Umbilical cord (tissue), 2 donors: ENCODE measurements around the gene GRID1. TPM values are rescaled to one million over a fixed set of nuclear protein-coding genes. Genes with fewer than 3 reads are reported as not detected.
"Not testable (repeated sequence)": the region's sequence is repeated elsewhere in the genome, so short reads cannot be mapped to it uniquely, and the experiment has no call there.

Experiments used
- DNase-seq: peaks from one replicate; pipeline ENCODE4 v3.0.0-alpha.2; 2015; ENCODE audit warnings: low spot score
- total RNA-seq: library from RNA; depleted of rRNA; stranded (reverse); fragments of >200 nt; gene quantifications from one replicate; pipeline ENCODE4 v1.2.3, GENCODE V29; 2014; ENCODE audit warnings: low replicate concordance; ENCODE audit not compliant: insufficient read depth

Gene GRID1
- total RNA-seq, 1 donor from 2014 or later: 7.2 TPM

DNA sequence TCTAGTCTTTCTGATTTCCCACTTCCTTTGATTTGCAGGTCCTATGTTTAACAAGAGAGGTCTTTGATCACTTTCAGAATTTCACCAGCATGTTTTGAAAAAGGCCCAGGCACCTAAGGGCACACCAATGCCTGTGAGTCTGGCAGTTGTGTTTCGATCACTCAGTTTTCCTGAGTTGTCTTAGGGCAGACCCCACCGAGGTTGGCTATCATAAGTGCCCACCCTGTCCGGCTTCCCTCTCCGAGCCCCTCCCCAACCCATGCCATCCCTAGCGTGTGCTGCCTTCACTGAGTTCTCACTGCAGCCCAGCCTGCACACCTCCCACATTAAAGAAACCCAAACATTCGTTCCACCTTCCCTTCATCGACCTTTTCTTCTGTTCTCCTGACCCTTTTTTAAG, 257.9 kb downstream of the GRID1 start:
- DNase-seq: no peak

DNA sequence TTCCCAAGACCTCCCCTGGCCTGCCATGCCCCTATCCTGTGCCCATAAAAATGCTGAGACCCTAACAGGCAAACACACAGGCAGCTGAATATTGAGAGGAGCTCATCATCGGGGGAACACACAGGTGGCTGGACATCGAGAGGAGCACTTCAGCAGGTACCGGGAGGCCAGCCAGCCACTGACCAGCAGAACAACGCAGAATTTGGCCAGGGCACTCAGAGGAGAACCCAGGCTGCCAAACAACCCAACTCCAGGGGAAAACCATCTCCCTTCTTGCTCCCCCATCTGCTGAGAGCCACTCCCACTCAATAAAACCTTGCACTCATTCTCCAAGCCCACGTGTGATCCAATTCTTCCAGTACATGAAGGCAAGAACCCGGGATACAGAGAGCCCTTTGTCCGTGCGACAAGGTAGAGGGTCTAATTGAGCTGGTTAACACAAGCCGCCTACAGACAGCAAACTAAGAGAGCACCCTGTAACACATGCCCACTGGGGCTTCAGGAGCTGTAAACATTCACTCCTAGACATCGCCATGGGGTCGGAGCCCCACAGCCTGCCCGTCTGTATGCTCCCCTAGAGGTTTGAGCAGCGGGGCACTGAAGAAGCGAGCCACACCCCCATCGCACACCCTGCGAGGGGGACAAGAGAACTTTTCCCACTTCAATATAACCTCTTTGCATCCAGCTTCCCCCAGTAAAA, 258.8 kb downstream of the GRID1 start:
- DNase-seq: not testable (repeated sequence)

DNA sequence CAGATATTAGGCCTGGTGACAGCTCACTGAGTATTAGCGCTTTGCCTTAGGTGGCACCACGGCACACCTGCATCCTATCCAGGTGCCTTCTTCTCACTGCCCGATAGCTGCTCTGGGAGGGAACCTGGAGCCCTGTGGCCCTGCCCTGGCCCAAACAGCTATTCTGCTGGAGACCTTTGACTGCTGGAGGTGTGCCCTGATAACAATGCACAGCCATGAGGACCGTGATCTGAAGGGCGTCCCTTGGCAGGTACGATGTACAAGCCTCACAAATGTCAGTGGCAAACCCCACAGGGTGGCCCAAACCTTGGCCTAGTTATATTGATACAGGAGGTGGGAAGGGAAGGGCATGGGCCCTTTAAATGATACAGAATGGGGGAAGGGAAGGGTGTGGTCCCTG, 259.5 kb downstream of the GRID1 start:
- no peak for DNase-seq

DNA sequence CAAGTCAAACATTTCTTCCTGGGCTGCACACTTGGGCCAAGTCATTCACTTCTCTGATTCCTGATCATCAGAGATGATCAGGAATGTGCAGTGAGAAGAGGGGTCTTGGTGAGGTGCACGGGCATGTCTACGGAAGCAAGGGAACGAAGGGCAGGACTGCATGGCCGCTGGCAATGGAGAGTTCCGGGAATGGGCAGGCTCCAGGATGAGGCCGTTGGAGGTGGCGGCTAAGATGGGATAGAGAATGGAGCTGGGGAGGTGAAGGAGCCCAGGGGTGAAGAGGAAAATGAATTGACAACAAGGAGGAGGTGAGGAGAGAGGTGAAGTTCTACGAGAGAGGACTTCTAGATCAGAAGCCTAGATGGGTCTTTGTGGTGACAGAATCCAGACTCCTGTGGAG, 260.0 kb downstream of the GRID1 start:
- DNase-seq: no peak

DNA sequence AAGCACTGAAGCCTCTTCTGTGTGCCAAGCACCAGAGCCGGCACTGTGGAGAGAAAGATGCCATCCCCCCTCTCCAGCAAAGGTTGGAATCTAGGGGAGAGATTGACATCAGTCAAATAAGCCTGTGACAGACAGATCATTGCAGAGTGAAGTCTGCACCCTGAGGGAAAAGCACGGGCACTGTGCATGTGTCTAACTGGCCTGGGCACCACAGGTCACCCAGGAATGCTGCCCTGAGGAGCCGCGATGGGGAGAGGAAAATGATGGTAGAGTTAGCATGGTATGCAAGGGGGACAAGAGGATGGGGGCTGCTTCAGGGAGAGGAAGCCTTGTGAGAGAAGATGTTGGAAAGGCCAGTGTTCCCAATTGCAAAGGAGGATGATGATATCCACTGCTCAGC, 261.0 kb downstream of the GRID1 start:
- no peak for DNase-seq

DNA sequence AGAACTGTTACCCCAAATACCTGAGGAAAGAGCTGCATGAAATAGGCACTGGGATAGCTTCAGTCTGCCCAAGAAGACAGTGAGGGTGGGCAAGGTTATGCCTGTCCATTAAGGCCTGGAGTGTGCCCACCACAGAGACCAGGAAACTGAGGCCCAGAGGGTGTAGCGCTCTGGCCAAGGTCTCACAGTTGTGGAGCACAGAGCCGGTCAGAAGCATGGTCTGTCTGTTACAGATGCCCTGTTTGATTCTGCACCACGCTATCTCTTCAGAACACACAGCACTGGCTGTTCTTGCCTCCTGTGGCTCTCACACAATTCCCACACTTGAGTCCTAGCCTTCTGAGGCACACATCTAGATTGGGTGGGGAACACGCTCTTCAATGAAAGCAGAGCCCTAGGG, 261.4 kb downstream of the GRID1 start:
- no peak for DNase-seq

DNA sequence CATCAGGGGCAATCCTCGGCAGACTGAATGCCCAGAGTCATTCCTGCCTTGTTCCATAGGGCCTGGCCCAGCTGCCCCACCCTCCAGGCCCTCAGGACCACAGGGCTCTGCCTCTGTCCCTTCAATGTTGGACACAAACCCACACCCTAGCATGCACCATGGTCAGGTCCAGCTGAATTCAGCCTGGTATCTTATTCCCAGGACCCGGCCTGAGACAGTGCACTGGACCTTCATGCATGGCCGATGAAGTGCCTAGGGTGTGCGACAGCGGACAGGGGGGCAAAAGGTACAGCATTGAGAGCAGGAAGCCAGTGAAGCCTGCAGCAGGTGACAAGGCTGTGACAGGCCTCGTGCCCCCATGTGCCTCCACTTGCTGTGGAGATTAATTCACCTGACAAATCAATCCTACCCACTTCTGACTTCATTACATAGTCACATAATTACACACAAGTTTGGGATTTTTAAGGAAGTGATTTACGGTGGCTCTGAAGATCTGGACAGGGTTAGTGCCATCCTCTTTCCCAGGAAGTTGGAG, 261.9 kb downstream of the GRID1 start:
- DNase-seq: no peak

DNA sequence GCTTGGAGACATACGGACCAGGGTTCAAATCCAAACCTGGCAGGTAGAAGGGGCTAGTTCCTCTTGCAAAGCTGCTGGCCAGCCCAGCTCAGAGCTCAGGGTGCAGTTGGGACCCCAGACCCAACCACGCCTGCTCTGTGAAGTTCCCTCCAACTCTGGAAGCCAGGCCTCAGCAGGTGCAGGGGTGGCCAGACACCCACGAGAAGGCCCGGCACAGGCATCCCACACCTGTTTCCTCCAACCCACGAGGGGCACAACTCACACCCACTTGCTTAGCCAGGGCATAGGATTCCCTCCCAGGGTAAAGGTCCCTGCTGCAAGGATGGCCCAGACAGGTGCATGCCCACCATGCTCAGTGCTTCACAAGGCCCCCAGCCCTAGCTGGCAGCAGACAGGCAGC, 262.4 kb downstream of the GRID1 start:
- DNase-seq: no peak

DNA sequence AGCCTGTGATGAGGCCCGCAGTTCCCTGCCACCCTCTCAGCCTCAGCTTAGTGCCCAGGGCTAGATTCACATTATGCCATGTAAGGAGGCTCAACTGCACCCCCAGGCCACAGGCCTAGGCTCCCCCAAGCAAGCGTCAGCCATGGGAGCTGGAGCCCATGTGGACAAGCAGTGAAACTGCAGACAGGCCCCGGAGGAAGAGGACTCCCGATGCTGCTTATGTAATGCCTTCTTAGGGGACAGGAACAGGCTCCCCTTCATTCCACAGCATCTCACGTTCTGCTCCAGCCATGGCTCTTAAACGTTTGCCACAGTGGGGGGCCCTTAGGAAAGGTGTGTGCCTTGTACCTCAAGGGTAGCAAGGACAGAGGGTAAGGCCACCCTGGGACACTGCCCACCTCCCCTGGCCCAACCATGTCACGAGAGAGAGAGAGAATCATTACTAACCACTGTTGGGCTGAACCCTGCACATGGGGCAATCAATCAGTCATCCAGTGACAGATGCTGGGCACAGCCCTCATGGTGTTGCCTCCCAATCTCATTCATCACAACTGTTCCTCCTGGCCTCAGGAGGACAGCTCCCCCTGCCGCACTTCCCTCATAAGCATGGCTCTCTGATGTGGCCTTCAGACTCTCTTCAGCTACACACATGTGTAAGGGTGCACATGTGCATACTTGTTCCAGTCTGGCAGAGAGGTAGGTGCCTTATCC, 263.0 kb downstream of the GRID1 start:
- no peak for DNase-seq

DNA sequence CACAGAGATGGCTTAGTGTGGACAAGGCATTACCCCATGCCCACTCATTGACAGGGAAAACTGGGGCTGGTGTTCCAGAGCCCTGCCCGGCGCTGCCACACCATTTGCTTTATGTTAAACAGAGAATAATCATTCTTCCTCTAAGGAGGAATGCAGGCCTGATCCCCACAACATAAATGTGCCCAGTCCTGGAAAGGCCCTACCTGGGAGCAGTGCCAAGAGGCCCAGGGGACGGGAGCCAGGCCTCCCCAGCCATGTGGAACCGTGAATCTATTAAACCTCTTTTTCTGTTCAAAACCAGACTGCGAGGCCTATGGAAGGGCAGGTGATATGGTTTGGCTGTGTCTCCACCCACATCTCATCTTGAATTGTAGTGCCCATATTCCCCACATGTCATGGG, 264.1 kb downstream of the GRID1 start:
- DNase-seq: peak; percentile 39

DNA sequence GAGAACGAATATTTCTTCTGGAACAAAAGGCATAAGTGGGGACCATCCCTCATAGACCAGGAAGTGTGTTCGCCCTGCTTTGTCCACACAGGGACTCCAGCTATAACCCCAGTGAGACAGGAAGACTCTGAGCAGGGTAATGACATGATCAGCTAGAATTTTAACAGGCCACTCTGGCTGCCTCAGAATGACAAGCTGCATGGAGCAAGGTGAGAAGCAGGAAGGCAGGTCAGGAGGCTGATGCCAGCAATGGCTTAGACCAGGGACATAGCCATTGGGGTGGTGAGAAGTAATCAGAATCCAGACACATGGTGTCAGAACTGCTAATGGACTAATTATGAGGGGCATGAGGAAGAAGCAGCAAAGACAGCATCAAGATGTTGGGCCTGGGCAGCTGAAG, 264.6 kb downstream of the GRID1 start:
- no peak for DNase-seq

DNA sequence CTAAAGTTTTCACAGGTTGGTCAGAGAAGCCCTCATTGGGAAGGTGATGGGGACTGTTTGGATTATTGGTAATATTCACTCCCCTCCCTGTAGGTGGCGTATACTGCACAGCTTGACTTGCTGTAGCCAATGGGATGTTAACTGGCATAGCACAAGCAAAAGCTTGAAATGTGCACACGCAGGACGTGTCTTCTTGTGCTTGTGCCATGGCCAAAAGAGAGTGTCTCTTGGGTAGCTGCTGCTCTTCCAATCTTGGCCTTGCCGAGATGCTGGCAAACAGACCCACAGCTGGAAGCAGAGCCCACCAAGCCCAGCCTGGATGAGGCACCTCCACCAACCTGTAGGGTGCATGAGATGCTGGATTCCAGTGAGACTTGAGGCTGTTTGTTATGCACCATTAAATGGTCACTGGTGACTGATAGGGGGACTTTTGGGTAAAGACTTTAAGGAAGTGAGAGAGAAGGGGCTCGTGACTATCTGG, 266.0 kb downstream of the GRID1 start:
- no peak for DNase-seq

DNA sequence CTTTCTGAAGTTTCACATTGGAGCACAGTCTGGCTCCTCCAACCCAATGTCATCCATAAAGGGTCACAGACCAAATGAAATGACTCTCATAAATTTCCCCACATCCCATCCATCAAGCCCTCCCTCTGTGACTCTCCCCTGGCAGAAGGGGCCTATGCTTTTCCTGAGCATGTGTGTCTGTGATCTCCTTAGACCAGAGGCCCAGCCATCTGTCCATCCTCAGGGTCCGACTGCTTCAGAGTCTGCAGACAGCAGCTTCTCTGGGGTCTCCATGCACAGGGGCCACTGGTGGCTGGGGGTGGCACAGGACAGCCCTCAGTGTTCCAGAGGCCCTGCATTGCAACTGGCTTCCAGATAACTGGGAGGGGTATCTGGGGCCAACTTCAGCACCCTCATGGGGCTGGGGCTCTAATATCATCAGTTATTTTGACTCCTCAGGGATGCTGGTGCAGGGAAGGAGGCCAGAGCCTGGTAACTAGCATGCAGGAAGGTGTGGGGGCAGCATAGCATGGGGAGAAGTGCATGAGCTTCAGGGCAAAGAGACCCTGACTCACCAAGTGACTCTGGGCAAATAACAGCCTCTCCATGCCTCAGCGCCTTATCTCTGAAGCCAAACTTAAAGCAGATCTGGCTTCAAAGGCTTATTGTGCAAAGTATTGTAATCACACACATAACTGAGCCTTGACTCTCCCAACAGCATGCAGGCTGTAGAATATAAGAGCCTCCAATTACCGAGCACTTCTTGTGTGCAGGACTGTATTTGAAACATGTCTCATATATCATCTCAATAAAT, 266.9 kb downstream of the GRID1 start:
- DNase-seq: peak; percentile 77

DNA sequence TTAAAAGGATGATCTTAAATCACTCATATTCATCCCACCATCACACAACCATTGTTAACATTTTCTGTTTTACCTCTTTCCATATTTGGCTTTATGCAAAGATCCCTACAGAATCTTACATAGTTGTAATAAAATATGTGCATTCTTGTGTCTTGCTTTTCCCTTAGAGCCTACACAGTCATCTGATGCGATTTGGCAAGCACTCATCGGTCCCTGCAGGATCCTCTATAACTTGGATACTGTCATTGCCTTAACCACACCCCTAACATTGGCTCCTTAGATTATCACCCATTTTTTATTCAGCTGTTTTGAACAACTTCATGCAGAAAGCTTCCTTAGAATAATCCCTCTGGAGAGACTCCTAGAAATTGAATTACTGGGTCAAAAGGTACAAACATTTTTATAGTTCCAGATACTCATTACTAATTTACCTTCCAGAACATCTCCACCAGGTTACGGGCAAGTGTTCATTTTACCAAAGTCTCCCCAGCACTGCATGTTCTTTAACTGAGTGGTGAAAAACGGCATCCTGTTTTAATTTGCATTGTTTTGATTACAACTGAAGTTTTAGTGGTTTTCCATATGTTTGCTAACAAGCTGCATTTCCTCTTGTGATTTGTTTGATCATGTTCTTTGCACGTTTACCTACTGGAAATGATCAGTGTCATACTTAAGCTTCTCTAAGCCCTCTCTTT, 268.3 kb downstream of the GRID1 start:
- peak; percentile 70 for DNase-seq

DNA sequence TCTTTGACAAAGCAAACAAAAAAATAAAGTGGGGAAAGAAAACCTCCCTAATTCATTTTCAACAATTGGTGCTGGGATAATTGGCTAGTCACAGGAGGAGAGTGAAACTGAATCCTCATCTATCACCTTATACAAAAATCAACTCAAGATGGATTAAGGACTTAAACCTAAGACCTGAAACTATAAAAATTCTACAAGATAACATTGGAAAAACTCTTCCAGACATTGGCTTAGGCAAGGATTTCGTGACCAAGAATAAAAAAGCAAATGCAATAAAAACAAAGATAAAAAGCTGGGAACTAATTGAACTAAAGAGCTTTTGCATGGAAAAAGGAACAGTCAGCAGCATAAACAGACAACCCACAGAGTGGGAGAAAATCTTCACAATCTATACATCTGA, 271.5 kb downstream of the GRID1 start:
- not testable (repeated sequence) for DNase-seq

DNA sequence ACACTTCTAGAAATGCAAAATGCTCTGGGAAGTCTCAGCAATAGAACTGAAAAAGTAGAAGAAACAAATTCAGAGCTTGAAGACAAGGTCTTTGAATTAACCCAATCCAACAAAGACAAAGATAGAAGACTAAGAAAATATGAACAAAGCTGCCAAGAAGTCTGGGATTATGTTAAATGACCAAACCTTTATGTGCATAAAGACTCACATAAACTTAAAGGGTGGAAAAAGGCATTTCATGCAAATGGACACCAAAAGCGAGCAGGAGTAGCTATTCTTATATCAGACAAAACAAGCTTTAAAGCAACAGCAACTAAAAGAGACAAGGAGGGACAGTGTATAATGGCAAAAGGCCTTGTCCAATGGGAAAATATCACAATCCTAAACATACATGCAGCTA, 274.3 kb downstream of the GRID1 start:
- DNase-seq: not testable (repeated sequence)

DNA sequence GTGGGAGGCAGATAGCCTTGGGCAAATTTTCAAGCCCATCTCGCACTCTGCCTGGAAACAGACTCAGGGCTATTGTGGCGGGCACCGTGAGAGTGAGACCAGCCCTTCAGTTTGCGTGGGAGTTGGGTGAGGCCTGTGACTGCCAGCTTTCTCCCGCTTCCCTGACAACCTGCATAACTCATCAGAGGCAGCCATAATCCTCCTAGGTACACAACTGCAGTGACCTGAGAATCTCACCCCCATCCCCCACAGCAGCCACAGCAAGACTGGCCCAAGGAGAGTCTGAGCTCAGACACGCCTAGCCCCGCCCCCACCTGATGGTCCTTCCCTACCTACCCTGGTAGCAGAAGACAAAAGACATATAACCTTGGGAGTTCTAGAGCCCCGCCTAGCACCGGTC, 275.4 kb downstream of the GRID1 start:
- no peak for DNase-seq

DNA sequence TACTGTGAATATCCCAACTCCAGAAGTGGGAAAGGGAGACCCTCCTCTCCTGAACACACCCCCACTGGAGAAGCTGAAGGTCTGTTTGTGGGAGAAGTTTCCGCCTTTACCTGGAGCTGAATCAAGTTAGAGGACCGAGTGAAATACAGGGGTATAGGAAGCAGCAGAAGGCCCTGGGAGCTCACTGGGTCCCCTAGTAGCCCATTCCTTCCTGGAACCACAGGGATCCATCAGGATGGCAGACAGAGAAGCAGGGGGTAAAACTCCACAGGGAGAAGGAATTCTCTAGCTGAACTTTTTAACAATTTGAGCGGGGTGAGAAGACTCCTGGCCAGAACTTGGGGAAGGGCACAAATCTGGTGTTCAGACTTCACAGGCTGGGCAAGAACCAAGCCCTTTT, 275.8 kb downstream of the GRID1 start:
- no peak for DNase-seq

DNA sequence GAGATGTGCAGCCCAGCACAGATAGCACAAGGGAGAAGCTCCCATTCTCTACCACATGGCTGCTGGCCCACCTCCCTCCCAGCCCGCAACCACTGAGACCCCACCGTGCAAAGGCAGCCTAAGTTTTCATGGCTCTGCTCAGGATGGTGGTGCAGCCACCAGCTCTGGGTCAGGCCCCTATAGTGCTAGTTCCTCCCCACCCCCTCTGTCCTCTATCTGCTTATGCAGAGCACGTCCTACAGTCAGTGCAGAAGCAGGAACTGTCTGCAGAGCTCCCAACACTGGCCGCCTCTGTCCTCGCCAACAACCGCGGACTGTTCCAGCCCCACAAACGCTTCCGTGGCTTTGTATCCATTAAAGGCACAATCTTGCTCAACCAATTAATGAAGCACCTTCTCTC, 278.9 kb downstream of the GRID1 start:
- no peak for DNase-seq

DNA sequence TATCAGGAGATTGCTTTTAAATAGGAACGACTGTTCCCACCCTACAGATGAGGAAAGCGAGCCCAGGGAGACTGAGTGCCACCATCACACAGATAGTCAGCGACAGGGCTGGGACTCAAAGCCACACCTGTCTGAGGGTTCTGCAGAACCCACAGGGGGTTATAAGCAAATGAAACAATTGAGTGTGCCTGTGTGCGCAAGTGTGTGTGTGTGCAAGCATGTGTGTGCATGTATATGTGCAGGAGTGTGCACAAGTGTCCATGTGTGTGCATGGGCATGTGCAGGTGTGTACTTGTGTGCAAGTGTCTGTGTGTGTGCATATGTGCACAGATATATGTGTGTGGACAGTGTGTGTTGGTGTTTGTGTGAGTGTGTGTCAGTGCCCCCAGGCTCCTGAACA, 280.2 kb downstream of the GRID1 start:
- DNase-seq: no peak

DNA sequence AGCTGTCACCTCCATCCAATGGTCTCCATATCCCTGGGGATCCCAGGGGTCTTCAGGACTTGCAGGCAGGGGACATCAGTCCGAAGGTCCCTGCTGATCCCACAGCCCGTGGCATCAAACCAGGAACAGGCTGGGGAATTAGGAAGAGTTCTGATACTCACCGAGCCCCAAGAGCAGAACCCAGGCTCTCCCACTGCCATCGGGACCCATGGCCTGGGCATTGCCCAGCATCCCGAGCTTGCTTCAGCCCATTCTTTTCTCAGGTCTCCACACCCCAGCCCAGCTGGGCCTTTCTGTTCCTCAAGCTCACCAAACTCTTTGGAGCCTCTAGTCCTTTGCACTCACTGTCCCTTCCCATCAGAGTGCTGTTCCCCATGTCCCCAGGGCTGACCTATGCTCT, 280.9 kb downstream of the GRID1 start:
- no peak for DNase-seq

DNA sequence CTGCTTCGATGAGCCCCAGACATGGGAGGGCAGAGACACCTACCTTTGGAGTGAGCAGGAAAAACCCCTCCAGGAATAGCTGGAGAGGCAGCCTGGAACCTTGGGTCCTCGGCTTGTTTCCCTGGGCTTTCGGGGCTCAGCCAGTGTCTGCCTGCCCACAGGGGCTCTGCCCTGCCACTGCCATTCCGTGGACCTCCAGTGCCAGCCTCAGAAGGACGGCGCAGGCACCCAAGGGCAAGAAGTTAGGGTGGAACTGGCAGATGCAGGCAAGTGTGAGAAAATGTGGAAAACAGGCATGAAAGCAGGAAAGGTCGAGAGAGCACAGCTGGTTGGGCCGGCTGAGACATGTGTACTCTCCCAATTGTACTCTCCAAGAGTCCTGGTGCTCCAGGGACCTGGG, 281.5 kb downstream of the GRID1 start:
- no peak for DNase-seq
